ENCODE measurements around the gene SFTA2. TPM values are rescaled to one million over a fixed set of nuclear protein-coding genes. Genes with fewer than 3 reads are reported as not detected.

The SFTA2 gene
- total and polyA plus RNA-seq, 10 of the 15 experiments (the other 5 are each of a cell fraction or from before 2014, with no cell fraction given): 0.15 to 0.92 (median 0.33) TPM; not detected in 4

DNA sequence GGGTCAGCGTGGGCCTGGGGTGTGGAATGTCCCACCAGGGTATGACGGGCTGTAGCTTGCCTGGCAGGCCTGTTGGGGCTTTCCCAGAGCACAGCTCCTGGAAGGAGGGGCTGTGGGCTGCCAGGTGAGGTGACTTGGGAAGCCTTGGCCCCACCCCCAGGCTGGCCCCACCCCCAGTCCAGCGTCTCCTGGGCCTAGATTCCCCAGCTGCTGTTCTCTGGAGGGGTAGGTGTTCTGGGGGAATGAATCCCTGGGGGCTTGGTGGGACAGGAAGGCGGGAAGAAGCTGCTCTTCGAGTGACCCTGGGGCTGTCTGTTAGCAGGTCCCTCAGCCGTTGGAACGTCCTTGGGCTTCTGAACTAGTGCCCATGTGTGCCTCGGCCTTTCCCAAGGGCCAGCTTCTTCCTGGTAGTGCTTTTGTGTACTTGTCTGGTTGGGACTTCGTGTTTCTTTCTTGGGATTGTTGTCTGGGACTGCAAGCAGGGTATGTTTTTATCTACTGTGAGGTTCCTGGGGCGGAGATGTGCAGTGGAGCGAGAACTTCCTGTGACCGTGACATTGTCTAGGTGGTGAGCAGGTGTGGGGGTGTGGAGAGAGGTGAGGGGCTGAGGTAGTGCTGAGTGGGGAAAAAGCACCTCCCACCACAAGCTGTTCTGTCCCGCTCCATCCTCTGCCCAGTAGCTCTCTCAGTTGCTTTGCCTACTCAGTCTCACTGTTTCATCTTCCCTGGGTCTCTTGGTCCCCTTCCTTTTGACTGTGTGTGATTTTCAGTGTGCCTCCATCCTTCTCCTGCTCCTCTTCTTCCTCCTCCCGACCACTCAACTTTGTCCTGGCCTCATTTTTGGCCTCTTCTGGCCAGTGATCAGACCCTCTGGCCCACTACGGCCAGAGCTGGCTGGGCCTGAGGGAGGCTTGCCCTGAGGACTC is 48.9 kb downstream of the SFTA2 start (continued):
- TF ChIP-seq TAF1 (IDR thresholded peaks at IDR 0.05; ENCODE audit: borderline replicate concordance, low read depth, low read length): no peak
- TF ChIP-seq, protein P1, sequence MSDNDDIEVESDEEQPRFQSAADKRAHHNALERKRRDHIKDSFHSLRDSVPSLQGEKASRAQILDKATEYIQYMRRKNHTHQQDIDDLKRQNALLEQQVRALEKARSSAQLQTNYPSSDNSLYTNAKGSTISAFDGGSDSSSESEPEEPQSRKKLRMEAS (IDR thresholded peaks at IDR 0.05; ENCODE audit: low read depth, low read length): peak; percentile 36; the same call in 1 of the 2 replicates
- TF ChIP-seq SIX5 (IDR thresholded peaks at IDR 0.05; ENCODE audit: low read depth, low read length, severe bottlenecking): no peak
- TF ChIP-seq NBN (IDR thresholded peaks at IDR 0.05): peak; percentile 76; the same call in 1 of the 2 replicates
- TF ChIP-seq ATF7 (IDR thresholded peaks at IDR 0.05; ENCODE audit: low read depth): peak; percentile 41
- peak; percentile 5 to 21; a peak in 3 of 4 replicates for TF ChIP-seq IKZF2 (IDR thresholded peaks at IDR 0.05)
- TF ChIP-seq RBBP5 (conservative IDR thresholded peaks at IDR 0.05): no peak
- TF ChIP-seq SUZ12 (IDR thresholded peaks at IDR 0.05; ENCODE audit: unreplicated experiment): no peak
- TF ChIP-seq, protein P2, sequence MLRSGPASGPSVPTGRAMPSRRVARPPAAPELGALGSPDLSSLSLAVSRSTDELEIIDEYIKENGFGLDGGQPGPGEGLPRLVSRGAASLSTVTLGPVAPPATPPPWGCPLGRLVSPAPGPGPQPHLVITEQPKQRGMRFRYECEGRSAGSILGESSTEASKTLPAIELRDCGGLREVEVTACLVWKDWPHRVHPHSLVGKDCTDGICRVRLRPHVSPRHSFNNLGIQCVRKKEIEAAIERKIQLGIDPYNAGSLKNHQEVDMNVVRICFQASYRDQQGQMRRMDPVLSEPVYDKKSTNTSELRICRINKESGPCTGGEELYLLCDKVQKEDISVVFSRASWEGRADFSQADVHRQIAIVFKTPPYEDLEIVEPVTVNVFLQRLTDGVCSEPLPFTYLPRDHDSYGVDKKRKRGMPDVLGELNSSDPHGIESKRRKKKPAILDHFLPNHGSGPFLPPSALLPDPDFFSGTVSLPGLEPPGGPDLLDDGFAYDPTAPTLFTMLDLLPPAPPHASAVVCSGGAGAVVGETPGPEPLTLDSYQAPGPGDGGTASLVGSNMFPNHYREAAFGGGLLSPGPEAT (IDR thresholded peaks at IDR 0.05; ENCODE audit: low read depth): 0 out of 2 replicates have a peak, but pooled peaks have one; percentile 26
- TF ChIP-seq POU2F2 (IDR thresholded peaks at IDR 0.05; ENCODE audit: borderline replicate concordance, low read depth, low read length): no peak
- 0 out of 2 replicates have a peak, but pooled peaks have one; percentile 20 for TF ChIP-seq MTA2 (IDR thresholded peaks at IDR 0.05; ENCODE audit: low read depth)
- TF ChIP-seq POLR2AphosphoS5 (IDR thresholded peaks at IDR 0.05; ENCODE audit: low read length): peak; percentile 38; the same call in 1 of the 2 replicates
- TF ChIP-seq IKZF1 (conservative IDR thresholded peaks at IDR 0.05): 0 out of 2 replicates have a peak, but pooled peaks have one; percentile 38
- TF ChIP-seq BRCA1 (IDR thresholded peaks at IDR 0.05; ENCODE audit: low read depth, low read length): no peak
- peak; percentile 71; the same call in 1 of the 2 replicates for TF ChIP-seq HDGF (IDR thresholded peaks at IDR 0.05)
- TF ChIP-seq, protein P3, sequence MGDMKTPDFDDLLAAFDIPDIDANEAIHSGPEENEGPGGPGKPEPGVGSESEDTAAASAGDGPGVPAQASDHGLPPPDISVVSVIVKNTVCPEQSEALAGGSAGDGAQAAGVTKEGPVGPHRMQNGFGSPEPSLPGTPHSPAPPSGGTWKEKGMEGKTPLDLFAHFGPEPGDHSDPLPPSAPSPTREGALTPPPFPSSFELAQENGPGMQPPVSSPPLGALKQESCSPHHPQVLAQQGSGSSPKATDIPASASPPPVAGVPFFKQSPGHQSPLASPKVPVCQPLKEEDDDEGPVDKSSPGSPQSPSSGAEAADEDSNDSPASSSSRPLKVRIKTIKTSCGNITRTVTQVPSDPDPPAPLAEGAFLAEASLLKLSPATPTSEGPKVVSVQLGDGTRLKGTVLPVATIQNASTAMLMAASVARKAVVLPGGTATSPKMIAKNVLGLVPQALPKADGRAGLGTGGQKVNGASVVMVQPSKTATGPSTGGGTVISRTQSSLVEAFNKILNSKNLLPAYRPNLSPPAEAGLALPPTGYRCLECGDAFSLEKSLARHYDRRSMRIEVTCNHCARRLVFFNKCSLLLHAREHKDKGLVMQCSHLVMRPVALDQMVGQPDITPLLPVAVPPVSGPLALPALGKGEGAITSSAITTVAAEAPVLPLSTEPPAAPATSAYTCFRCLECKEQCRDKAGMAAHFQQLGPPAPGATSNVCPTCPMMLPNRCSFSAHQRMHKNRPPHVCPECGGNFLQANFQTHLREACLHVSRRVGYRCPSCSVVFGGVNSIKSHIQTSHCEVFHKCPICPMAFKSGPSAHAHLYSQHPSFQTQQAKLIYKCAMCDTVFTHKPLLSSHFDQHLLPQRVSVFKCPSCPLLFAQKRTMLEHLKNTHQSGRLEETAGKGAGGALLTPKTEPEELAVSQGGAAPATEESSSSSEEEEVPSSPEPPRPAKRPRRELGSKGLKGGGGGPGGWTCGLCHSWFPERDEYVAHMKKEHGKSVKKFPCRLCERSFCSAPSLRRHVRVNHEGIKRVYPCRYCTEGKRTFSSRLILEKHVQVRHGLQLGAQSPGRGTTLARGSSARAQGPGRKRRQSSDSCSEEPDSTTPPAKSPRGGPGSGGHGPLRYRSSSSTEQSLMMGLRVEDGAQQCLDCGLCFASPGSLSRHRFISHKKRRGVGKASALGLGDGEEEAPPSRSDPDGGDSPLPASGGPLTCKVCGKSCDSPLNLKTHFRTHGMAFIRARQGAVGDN (IDR thresholded peaks at IDR 0.05): no peak
- peak; percentile 36; the same call in 1 of the 2 replicates for TF ChIP-seq RUNX3 (IDR thresholded peaks at IDR 0.05; ENCODE audit: low read length)
- TF ChIP-seq TARDBP (IDR thresholded peaks at IDR 0.05; ENCODE audit: borderline replicate concordance): 0 out of 2 replicates have a peak, but pooled peaks have one; percentile 9
- TF ChIP-seq, protein P4, sequence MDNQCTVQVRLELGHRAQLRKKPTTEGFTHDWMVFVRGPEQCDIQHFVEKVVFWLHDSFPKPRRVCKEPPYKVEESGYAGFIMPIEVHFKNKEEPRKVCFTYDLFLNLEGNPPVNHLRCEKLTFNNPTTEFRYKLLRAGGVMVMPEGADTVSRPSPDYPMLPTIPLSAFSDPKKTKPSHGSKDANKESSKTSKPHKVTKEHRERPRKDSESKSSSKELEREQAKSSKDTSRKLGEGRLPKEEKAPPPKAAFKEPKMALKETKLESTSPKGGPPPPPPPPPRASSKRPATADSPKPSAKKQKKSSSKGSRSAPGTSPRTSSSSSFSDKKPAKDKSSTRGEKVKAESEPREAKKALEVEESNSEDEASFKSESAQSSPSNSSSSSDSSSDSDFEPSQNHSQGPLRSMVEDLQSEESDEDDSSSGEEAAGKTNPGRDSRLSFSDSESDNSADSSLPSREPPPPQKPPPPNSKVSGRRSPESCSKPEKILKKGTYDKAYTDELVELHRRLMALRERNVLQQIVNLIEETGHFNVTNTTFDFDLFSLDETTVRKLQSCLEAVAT (IDR thresholded peaks at IDR 0.05): peak; percentile 78
- TF ChIP-seq HDAC2 (IDR thresholded peaks at IDR 0.05): no peak
- TF ChIP-seq TCF12 (IDR thresholded peaks at IDR 0.05; ENCODE audit: low read depth, low read length): peak; percentile 51; the same call in 1 of the 2 replicates
- peak; percentile 28 to 57; a peak in 2 of 4 replicates for TF ChIP-seq BHLHE40 (IDR thresholded peaks at IDR 0.05; ENCODE audit: borderline replicate concordance in 1 of 2, low read depth in 2 of 2, low read length in 1 of 2)
